HTR-8/SVneo (cell line): ENCODE results near the gene PSORS1C2.

Source experiments
- DNase-seq: peaks from one replicate; pipeline ENCODE4 v3.0.0; 2011; ENCODE audit warnings: low spot score, mixed read lengths; ENCODE audit not compliant: insufficient read length
- FAIRE-seq: peaks from 2 replicates; lab custom pipeline; 2011; peaks lifted over from hg19 to GRCh38; lab: Jason Lieb, UNC

Gene PSORS1C2

DNA sequence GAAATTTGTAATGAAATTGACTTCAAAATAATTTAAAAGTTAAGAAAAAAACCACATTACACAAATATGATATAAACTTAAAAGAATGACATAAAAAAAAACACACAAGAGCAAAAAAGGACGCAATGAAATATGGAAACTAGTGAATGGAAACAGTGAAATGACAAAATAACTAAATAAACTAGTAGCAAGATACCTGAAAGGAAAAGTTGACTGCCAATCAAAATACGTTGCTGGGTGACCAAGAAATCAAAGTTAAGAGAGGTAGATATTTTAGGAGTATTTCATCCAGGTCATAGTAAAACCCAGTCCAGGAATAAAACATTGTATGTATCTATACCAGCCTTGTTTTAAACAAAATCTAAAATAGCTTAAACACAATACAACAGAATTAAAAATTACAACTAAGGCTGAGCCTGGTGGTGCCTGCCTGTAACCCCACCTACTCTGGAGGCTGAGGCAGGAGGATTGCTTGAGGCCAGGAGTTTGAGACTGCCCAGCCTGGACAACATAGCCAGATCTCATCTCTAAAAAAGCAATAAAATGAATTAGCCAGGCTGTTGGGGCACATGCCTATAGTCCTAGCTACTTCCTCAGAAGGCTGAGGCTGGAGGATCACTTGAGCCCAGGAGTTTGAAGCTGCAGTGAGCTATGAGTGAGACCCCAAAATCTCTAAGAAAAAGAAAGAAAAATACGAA lies 48.4 kb downstream of the PSORS1C2 start:
- FAIRE-seq (no peak), DNase-seq (no peak)
